Activated T-helper 17 cell treated with anti-CD3 and anti-CD28 coated beads, Interleukin-2, amount 50 U/mL, for 72 hours (primary cell): Measurements from ENCODE around the gene MB21D2. TPM values are rescaled to one million over a fixed set of nuclear protein-coding genes. Genes with fewer than 3 reads are reported as not detected.

Source experiments
- ATAC-seq: fragments of 150-1000 bp; cut with Tn5 transposase; replicated peaks from 2 replicates; pipeline ENCODE4 v1.10.0; 2021; ENCODE audit warnings: mild to moderate bottlenecking, moderate library complexity
- H3K27ac Mint-ChIP-seq: one replicate; pipeline ENCODE4 v1.8.0; 2022; ENCODE audit warnings: mixed read lengths
- H3K27me3 Mint-ChIP-seq: one replicate; pipeline ENCODE4 v1.8.0; 2022; ENCODE audit warnings: mixed read lengths
- H3K36me3 Mint-ChIP-seq: one replicate; pipeline ENCODE4 v1.8.0; 2022; ENCODE audit warnings: low read depth, mild to moderate bottlenecking, mixed read lengths
- H3K4me1 Mint-ChIP-seq: one replicate; pipeline ENCODE4 v1.8.0; 2022; ENCODE audit warnings: mixed read lengths
- H3K4me3 Mint-ChIP-seq: one replicate; pipeline ENCODE4 v1.8.0; 2022; ENCODE audit warnings: mild to moderate bottlenecking, mixed read lengths
- H3K9me3 Mint-ChIP-seq: one replicate; pipeline ENCODE4 v1.8.0; 2022; ENCODE audit warnings: mixed read lengths
- total RNA-seq, 2 donors: library from RNA; stranded (reverse); gene quantifications; one replicate each; pipeline ENCODE4 v1.2.3, GENCODE V29; 2022

MB21D2 gene
- total RNA-seq, 2 donors from 2014 or later, result 13.4 to 13.9 TPM

GRCh38 chr3:192848371-192849233, 69.1 kb downstream of the MB21D2 start:
- ATAC-seq, result peak; percentile 18
- H3K4me3 Mint-ChIP-seq, result peak overlapping the region; percentile 33
- H3K27me3 Mint-ChIP-seq, result peaks cover 3% of the 10 kb centered on the region
- peaks cover 4% of the 10 kb centered on the region for H3K36me3 Mint-ChIP-seq
- H3K9me3 Mint-ChIP-seq, result no peaks in the 10 kb centered on the region
- H3K4me1 Mint-ChIP-seq, result peaks cover 36% of the 10 kb centered on the region
- no peak overlapping the region for H3K27ac Mint-ChIP-seq

GRCh38 chr3:192847941-192848340, 69.7 kb downstream of the MB21D2 start:
- Mint-ChIP-seq H3K27ac (no peak overlapping the region), H3K4me1 (peaks cover 33% of the 10 kb centered on the region), H3K36me3 (peaks cover 4% of the 10 kb centered on the region), H3K9me3 (no peaks in the 10 kb centered on the region), H3K27me3 (peaks cover 3% of the 10 kb centered on the region), H3K4me3 (peak overlapping the region; percentile 33)
- no peak for ATAC-seq

- no peaks in the 10 kb centered on the region for H3K27me3 Mint-ChIP-seq
- H3K36me3 Mint-ChIP-seq, result peaks cover 2% of the 10 kb centered on the region
- H3K4me1 Mint-ChIP-seq, result peaks cover 27% of the 10 kb centered on the region
- no peak overlapping the region for H3K4me3 Mint-ChIP-seq
- no peaks in the 10 kb centered on the region for H3K9me3 Mint-ChIP-seq
- ATAC-seq, result peak; percentile 26
- no peak overlapping the region for H3K27ac Mint-ChIP-seq
These were observed 72.2 kb downstream of the MB21D2 start for GRCh38 chr3:192845526-192845855.

GRCh38 chr3:192844836-192845525, 72.7 kb downstream of the MB21D2 start:
- H3K4me3 Mint-ChIP-seq, result peak overlapping the region; percentile 0
- H3K27me3 Mint-ChIP-seq, result no peaks in the 10 kb centered on the region
- H3K9me3 Mint-ChIP-seq, result no peaks in the 10 kb centered on the region
- ATAC-seq, result peak; percentile 38
- H3K36me3 Mint-ChIP-seq, result no peaks in the 10 kb centered on the region
- no peak overlapping the region for H3K27ac Mint-ChIP-seq
- peaks cover 26% of the 10 kb centered on the region for H3K4me1 Mint-ChIP-seq

GRCh38 chr3:192844486-192844765, 73.2 kb downstream of the MB21D2 start:
- no peak overlapping the region for H3K4me3 Mint-ChIP-seq
- no peak overlapping the region for H3K27ac Mint-ChIP-seq
- peaks cover 26% of the 10 kb centered on the region for H3K4me1 Mint-ChIP-seq
- H3K9me3 Mint-ChIP-seq, result no peaks in the 10 kb centered on the region
- H3K36me3 Mint-ChIP-seq, result no peaks in the 10 kb centered on the region
- no peaks in the 10 kb centered on the region for H3K27me3 Mint-ChIP-seq
- no peak for ATAC-seq

- Mint-ChIP-seq H3K4me1 (peaks cover 26% of the 10 kb centered on the region), H3K27me3 (no peaks in the 10 kb centered on the region), H3K36me3 (no peaks in the 10 kb centered on the region), H3K4me3 (no peak overlapping the region), H3K9me3 (no peaks in the 10 kb centered on the region), H3K27ac (no peak overlapping the region)
- ATAC-seq, result no peak
These were observed 73.8 kb downstream of the MB21D2 start for GRCh38 chr3:192843723-192844485.

- no peaks in the 10 kb centered on the region for H3K27me3 Mint-ChIP-seq
- peaks cover 26% of the 10 kb centered on the region for H3K4me1 Mint-ChIP-seq
- no peak overlapping the region for H3K27ac Mint-ChIP-seq
- no peaks in the 10 kb centered on the region for H3K36me3 Mint-ChIP-seq
- no peak for ATAC-seq
- H3K4me3 Mint-ChIP-seq, result no peak overlapping the region
- H3K9me3 Mint-ChIP-seq, result no peaks in the 10 kb centered on the region
These were observed 74.5 kb downstream of the MB21D2 start for GRCh38 chr3:192843119-192843518.

- no peaks in the 10 kb centered on the region for H3K9me3 Mint-ChIP-seq
- no peaks in the 10 kb centered on the region for H3K27me3 Mint-ChIP-seq
- H3K36me3 Mint-ChIP-seq, result peaks cover 3% of the 10 kb centered on the region
- no peak overlapping the region for H3K4me3 Mint-ChIP-seq
- peaks cover 30% of the 10 kb centered on the region for H3K4me1 Mint-ChIP-seq
- no peak overlapping the region for H3K27ac Mint-ChIP-seq
- ATAC-seq, result no peak
These were observed 74.9 kb downstream of the MB21D2 start for GRCh38 chr3:192842711-192843110.

GRCh38 chr3:192842138-192842537, 75.5 kb downstream of the MB21D2 start:
- Mint-ChIP-seq H3K9me3 (no peaks in the 10 kb centered on the region), H3K4me3 (no peak overlapping the region), H3K36me3 (peaks cover 8% of the 10 kb centered on the region), H3K27ac (no peak overlapping the region), H3K27me3 (no peaks in the 10 kb centered on the region), H3K4me1 (peaks cover 31% of the 10 kb centered on the region)
- no peak for ATAC-seq

GRCh38 chr3:192841428-192841827, 76.2 kb downstream of the MB21D2 start:
- H3K4me3 Mint-ChIP-seq, result no peak overlapping the region
- peaks cover 8% of the 10 kb centered on the region for H3K36me3 Mint-ChIP-seq
- H3K27ac Mint-ChIP-seq, result no peak overlapping the region
- no peaks in the 10 kb centered on the region for H3K27me3 Mint-ChIP-seq
- ATAC-seq, result no peak
- peaks cover 32% of the 10 kb centered on the region for H3K4me1 Mint-ChIP-seq
- H3K9me3 Mint-ChIP-seq, result no peaks in the 10 kb centered on the region

- Mint-ChIP-seq H3K36me3 (peaks cover 13% of the 10 kb centered on the region), H3K9me3 (no peaks in the 10 kb centered on the region), H3K4me1 (peaks cover 36% of the 10 kb centered on the region), H3K27me3 (no peaks in the 10 kb centered on the region), H3K4me3 (no peak overlapping the region), H3K27ac (no peak overlapping the region)
- peak; percentile 19 for ATAC-seq
These were observed 77.4 kb downstream of the MB21D2 start for GRCh38 chr3:192840143-192840836.

- Mint-ChIP-seq H3K4me1 (peaks cover 35% of the 10 kb centered on the region), H3K9me3 (no peaks in the 10 kb centered on the region), H3K36me3 (peaks cover 21% of the 10 kb centered on the region), H3K27me3 (no peaks in the 10 kb centered on the region), H3K27ac (no peak overlapping the region), H3K4me3 (peak overlapping the region; percentile 30)
- peak; percentile 12 for ATAC-seq
These were observed 81.5 kb downstream of the MB21D2 start for GRCh38 chr3:192835818-192836815.

- no peak overlapping the region for H3K27ac Mint-ChIP-seq
- H3K27me3 Mint-ChIP-seq, result no peaks in the 10 kb centered on the region
- no peaks in the 10 kb centered on the region for H3K9me3 Mint-ChIP-seq
- H3K4me3 Mint-ChIP-seq, result no peak overlapping the region
- peaks cover 37% of the 10 kb centered on the region for H3K4me1 Mint-ChIP-seq
- ATAC-seq, result no peak
- peaks cover 30% of the 10 kb centered on the region for H3K36me3 Mint-ChIP-seq
These were observed 83.2 kb downstream of the MB21D2 start for GRCh38 chr3:192834428-192834827.
